NCI-H1048 (cell line): Measurements from ENCODE around the gene YAF2.

Experiments
- DNase-seq: peaks from one replicate; lab custom pipeline; 2025; lab: John Stamatoyannopoulos, UW

The YAF2 gene

GRCh38 chr12:42143452-42144157 is 94.4 kb downstream of the YAF2 start:
- no peak for DNase-seq

GRCh38 chr12:42141981-42142606 is 96.0 kb downstream of the YAF2 start:
- no peak for DNase-seq

- DNase-seq: no peak
Measured at GRCh38 chr12:42140901-42141300, 97.1 kb downstream of the YAF2 start.

GRCh38 chr12:42135259-42135814 is 102.7 kb downstream of the YAF2 start:
- DNase-seq: no peak

GRCh38 chr12:42130672-42131402 is 107.2 kb downstream of the YAF2 start:
- no peak for DNase-seq

- no peak for DNase-seq
Measured at GRCh38 chr12:42129595-42130204, 108.3 kb downstream of the YAF2 start.

- no peak for DNase-seq
Measured at GRCh38 chr12:42128888-42129287, 109.2 kb downstream of the YAF2 start.

- no peak for DNase-seq
Measured at GRCh38 chr12:42128327-42128726, 109.7 kb downstream of the YAF2 start.

GRCh38 chr12:42126963-42127362 is 111.1 kb downstream of the YAF2 start:
- no peak for DNase-seq

GRCh38 chr12:42125388-42125767 is 112.7 kb downstream of the YAF2 start:
- no peak for DNase-seq

GRCh38 chr12:42124764-42125387 is 113.2 kb downstream of the YAF2 start:
- no peak for DNase-seq

- no peak for DNase-seq
Measured at GRCh38 chr12:42119085-42119633, 118.9 kb downstream of the YAF2 start.

GRCh38 chr12:42118136-42118879 is 119.7 kb downstream of the YAF2 start:
- DNase-seq: no peak

GRCh38 chr12:42109031-42109430 is 129.0 kb downstream of the YAF2 start:
- DNase-seq: no peak
